ENCODE results near the gene RIMS4.

RIMS4 gene

DNA sequence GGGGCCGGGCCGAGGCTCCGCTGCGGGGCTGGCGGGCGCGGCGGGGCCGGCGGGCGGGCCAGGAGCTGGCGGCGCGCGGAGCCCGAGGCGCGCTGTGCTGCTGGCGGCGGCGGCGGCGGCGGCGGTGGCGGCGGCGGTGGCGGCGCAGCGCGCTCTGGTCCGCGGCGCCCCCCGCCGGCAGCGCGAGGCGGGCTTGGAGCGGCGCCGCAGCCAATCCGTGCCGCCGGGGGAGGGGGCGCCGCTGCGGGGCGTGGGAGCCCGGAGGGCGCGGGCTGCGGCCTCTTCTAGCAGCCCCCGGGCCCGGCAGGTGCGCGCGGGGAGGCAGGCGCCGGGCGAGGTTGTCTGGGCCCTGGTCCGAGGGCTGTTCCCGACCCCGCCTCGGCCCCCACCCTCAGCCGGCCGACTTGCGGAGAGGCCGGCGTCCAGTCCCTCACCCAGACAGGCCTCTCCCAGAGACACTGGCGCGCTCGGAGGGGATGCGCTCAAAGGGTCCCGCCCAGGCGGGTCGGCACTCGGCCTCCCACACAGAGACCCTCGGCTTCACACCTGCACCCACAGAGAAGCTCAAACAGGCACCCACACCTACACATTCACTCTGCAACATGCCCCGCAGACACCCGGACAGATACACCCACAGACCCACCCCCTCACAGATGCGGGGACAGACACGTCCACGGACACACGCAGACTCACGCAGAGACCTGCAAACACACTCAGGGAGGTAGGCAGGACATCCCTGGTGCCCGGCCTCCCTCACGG is at the start of gene RIMS4:
RIMS4 (minus strand) TSS at position 156 of the 759 bp plus-strand sequence. CDS start 275 bp downstream, outside the sequence.
- DNase-seq: no peak

DNA sequence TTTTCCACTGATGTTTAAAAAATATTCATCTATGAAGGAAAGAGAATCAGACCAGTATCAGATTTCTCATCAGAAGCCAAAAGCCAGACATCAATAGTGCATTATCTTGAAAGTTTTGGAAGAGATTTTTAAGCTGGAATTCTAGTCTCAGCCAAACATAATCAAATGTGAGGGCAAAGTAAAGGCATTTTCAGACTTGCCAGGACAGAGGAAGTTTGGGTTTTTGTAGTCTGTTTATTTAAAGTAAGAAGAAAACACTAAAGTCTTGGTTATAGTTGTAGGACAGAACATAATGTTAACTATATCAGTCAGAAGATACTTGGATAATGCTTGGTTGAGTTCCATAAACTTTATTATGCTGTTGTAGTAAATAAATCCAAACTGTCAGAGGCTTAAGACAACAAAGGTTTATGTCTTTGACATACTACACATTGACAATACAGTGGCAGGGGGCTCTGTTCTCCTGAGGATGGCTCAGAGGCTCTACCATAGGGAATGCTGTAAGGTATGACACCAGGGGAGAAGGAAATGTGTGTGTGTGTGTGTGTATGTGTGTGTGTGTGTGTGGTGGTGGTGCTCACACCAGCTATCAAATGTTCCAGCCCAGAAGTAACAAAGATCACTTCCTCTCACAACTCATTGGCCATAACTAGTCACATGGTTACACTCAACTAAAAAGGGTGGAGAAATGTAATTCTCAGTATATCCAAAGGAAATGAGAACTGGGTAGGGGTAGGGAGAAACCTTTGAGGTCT is 48.4 kb upstream of the RIMS4 start:
- no peak for DNase-seq

DNA sequence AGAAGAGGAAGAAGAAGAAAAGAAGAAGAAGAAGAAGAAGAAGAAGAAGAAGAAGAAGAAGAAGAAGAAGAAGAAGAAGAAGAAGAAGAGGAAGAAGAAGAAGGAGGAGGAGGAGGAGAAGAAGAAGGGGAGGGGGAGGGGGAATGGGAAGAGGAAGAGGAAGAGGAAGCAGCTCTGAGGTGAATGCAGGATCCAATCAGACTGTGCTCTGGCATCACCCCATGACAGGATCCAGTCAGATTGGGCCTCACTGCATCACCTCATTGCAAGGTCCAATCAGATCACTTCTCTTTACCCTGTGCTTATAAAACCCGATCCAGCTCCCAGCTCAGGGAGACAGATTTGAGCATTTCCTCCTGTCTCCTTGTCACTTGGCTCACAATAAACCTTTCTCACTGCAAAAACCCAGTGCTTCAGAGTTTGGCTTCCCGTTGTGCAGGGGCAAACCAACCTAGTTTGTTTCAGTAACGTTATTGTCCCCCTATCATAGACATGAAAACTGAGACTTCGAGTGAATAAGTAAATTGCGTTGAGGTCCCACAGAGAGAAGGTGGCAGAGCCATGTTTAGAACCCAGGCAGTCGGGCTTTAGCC is 46.6 kb upstream of the RIMS4 start:
- no peak for DNase-seq

DNA sequence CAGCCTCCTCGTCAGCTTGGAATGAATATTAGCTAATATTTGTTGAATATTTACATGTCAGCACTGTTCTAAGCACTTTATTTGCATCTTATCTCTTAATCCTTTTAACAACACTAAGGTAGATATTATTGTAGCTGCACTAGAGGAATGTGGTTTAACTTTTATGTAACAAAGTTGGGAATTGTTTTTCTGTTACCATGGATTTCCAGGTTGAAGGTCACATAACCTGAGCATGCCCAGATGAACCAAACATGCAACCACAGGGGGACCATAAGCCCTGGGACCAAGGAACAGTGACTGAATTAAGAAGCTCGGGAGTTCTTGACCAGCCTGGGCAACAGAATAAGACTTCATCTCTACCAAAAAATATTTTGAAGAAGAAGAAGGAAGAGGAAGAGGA is 46.1 kb upstream of the RIMS4 start:
- DNase-seq: no peak

DNA sequence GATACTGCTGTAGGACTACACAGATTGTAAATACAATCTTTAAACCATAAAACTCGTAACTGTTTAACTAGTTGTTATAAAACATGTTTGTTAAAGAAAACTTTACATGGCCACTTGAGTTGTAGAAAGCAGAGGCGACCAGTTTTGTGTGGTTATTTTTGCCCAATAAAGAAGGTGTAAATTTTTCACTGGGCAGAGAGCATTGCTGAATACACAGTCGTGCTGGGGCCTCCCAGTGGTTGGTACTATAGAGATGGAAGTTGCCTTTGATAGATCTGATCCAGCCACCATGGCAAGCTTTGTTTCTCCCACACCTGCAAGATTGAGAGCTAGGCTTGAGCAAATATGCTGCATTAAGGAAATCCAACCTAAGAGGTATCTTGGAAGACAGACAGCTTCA is 41.2 kb upstream of the RIMS4 start:
- DNase-seq: no peak

DNA sequence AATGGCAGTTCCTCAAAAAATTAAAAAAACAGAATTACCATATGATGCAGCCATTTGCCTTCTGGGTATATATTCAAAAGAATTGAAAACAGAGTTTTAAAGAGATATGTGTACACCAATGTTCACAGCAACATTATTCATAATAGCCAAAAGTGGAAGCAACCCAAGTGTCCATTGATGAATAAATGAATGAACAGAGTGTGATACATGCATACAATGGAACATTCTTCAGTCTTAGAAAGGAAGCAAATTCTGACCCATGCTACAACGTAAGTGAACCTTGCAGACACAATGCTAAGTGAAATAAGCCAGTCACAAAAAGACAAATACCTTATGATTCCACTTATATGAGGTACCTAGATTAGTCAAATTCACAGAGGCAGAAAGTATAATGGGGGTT is 40.5 kb upstream of the RIMS4 start:
- DNase-seq: no peak

DNA sequence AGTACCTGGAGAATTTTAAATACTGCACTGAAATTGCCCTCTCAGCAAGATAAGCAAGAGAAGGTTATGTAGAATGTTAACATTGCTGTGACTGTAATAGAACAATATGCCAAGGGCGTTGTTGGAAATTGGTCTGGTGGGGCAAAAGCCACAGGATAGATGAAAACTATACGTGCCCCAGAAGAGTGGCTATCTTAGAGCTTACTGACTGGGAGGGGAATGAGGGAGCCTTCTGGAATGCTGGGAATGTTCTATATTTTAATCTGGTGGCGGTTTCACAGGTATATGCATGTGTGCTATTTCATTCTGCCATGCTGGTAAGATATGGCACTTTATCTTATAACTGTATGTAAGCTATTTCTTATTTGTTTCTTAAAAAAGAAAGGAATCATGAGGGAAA is 39.9 kb upstream of the RIMS4 start:
- no peak for DNase-seq

DNA sequence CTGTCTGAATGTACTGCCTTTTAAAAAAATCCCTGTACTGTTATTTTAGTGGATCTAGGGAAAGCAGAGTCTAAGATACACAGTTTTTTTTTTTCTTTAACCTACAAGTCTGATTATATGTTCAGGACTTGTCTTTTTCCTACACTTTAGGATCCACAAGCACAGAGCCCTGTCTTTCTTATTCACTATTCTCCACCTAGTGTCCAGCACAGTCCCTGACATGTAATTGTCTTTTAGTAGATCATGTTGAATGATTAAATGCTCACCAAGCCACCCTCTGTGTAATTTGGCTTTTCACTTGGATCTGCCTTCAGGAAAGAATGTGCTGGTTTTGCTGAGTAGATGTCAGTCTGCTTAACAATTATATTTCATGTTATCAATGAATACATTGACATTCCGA is 39.4 kb upstream of the RIMS4 start:
- DNase-seq: no peak

DNA sequence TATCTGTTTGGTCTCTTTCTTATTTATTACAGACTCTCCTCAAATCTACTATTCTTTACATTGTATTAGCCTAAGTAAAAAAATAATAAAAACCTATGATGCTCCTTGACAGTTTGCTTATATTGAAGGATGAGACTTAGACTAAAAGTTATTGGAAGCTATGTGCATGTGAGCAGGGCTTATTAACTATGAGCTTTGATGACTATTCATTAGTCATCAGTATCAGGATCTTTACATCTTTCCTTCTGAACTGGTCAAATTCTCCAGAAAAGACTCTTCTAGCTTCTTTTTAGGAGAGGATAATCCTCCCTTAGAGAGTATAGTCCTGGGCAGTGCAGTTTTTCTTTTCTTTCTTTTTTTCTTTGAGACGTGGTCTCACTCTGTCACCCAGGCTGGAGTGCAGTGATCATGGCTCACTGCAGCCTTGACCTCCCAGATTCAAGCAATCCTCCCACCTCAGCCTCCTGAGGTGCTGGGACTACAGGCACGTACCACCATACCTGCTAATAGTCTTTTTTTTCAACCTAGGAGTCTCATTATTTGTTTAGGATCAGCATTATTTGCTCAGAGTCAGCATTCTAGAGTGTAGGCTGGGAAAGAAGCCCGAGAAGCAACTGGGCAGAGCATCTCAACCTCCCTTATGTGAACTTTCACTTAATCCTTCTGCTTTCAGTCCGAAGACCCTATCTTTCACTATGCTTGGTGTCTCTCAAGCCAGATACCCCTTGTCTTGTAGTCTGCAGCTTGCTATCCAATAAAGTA is 38.1 kb upstream of the RIMS4 start:
- DNase-seq: no peak

DNA sequence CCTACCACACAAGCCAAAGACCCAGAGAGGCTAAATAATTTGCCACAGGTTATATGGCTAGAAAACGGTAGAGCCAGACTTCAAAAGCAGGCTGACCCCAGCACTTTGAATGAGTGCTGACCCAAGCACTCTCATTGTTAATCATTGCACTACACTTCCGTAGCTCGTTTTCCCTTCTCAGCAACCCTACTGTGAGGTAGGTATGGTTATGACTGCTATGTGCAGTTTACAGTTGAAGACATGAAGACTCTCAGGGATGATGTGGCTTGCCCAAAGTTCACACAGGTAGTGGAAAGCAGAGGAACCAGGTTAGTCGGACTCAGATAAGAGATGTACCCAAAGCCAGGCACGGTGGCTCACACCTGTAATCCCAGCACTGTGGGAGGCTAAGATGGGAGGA is 33.5 kb upstream of the RIMS4 start:
- DNase-seq: no peak

DNA sequence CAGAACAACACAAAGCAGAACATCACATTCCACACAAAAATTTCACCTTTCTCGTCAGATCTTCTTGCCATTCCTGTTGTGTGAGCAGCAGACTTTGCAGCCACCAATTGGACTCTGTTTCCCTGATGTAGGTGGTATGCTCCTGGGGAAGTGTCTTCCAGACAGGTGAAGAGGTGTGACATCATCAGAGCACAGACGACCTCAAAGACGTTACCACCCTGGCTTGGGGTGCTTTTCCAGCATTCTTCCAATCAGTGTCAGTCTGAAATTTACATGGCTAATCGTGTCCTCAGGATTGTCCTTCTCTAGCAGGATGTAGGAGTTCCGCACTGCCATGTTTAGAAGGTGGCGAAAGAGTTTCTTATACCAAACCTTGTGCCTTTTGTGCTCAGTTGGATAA is 31.6 kb upstream of the RIMS4 start:
- DNase-seq: no peak

DNA sequence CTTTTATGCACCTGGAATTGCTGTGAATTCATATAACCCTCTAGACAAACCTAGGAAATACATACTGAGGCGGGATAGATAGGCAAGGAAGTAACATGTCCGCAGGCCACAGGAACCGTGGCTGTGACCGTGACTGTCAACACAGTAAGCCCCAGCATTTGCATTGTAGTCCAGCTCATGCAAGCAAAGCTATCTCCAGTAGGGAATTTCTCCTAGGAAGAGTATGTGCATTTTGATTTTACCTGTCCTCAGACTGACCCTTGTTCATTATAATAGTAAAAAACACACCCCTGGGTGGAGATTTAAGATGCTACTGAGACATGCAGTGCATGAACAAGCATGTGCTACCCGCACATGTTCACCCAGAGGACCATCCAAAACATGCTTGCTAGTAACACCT is 30.5 kb upstream of the RIMS4 start:
- DNase-seq: no peak

DNA sequence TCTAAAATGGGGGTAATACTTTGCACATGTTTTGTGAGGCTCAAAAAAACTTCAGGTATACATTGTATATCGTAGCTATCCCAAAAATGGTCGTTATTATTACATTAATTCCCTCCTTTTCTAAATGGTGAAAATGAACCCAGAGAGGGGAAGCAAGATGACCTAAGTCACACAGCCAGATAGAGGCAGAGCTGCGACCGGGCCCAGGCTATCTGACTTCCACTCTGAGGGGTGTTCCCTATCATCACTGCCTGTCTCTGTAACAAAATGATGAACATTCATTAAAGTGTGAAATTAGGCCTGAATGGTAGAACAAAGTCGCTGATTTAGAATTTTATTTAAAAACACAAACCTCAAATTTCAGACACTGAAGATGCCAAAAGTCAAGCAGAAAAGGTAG is 29.1 kb upstream of the RIMS4 start:
- DNase-seq: no peak

DNA sequence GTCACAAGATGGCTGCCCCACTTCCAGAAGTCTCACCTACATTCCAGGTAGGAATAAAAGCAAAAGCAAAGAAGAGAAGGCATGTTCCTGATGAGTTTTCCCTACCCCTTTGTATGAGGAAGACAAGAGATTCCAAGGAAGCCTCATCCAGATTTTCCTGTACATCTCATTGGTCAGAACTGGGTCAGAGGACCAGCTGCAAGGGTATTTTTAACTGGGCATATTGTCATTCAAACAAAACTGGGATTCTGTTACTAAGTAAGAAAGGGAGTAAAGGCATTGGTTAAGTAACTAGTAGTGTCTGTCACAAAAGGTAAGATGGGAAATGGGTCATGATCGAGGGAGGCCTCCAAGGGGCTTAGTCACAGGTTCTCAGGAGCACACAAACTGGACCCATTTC is 28.2 kb upstream of the RIMS4 start:
- no peak for DNase-seq

DNA sequence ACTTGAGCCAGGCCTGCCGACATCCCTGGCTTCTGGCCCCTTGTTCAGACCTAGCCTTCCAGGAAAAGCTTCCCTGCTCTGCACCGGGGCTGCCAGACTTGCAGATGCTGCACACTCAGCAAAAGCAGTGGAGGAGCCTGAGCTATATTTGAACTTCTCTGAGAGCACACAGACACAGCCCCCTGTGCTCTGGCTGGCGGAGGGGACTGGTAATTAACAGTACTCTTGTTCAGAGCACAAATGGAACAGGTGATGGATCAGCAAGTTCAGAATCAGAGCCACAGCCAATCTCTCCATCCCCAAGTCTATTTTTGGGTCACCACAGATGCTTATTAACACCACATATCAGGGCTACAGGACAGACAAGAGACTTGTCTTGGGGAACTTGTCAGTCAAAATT is 27.6 kb upstream of the RIMS4 start:
- no peak for DNase-seq

DNA sequence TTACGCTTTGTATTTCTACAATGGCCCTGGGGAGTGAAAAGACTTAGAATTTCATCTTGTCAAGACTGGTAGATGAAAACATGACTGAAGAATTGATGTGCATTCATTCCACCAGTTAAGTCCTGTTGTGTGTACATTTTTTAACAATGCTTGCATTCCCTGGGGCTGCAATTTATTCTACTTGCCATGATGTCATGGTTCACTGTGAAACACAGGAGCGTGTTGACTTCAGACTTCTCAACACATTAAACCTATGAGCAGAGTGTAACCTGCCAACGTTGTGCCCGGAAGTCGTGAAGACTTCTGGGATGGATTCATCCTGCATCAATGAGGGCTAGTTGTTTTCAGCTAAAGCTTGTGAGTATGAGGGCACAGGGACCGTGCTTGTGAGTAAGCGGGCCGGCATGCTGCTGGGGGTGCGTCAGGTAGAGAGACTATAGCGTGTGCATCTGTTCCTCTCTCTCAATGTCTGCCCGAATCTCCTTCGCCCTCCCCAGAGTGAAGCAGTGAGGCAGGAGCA is 26.3 kb upstream of the RIMS4 start:
- no peak for DNase-seq

DNA sequence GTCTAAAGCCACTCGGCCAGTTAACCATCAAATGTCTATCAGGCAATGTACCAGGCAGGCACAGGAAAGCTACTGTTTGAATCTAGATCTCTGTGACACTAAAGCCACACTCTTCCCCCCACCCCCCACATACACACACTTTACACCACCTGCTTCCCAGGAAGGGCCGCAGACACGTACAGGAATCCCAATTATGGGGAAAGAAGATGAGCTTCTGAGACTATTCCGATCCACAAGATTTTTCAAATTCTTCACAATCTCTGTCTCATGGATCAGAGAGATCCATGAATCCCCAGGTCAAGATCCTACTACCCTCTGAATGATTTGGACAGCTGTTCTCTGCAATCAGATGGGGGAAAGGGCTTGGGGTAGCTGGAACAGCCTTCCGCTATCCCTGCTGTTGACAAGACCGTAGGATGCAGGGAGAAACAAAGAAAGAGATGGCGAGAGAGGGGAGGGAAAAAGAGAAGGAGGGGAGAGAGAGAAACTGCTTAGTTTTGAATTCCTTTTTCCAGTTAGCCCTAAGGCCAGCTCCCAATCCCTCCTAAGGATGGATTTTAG is 25.4 kb upstream of the RIMS4 start:
- no peak for DNase-seq

DNA sequence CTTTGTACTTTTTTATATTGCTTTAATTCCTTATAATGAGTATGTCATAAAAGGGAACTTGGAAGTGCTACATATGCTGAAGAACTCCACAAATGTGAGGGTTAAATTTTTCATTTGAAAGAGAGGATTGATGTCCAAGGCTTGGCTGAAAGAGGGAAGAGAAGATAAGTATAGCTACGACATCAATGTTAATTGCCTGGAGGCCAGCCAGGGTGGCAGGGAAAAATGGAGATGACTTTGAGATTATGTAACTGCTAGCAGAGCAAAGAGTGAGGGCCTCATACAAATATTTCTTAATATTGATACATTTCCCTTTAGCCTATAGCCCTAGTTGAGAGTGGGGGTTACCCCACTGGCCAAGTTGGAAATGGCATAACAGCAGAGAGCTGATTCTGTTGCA is 24.8 kb upstream of the RIMS4 start:
- DNase-seq: no peak

DNA sequence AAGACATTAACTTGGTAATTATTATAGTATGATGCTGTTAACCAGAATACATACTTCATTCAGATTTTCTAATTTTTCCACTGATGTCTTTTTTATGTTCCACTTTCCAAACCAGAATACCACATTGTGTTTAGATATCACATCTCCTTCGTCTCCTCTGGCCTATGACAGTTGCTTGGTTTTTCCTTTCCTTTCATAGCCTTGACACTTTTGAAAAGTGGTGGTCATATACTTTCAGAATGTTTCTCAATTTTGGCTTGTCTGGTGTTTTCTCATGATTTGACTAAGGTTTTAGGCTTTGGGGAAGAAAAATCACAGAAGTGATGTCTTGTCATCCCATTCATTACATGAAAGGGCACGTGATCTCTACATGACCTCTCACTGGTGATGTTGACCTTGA is 24.3 kb upstream of the RIMS4 start:
- DNase-seq: no peak

DNA sequence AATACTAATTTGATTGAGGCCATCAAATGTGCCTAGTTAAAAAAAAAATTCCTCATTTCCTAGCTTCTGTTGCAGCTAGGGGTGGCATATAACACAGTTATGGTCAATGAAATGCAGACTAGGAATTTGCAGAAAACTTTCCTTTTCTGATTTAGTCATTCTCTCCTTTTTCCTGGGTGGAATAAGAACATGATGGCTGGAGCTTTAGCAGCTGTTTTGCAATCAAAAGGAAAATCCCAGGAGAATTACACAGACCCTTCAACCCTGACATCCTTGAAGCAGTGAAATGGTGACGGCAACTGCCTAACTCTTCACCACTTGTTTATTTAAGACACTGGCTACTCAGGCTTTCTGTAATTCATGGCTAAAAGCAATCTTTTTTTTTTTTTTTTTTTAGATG is 23.1 kb upstream of the RIMS4 start:
- no peak for DNase-seq

DNA sequence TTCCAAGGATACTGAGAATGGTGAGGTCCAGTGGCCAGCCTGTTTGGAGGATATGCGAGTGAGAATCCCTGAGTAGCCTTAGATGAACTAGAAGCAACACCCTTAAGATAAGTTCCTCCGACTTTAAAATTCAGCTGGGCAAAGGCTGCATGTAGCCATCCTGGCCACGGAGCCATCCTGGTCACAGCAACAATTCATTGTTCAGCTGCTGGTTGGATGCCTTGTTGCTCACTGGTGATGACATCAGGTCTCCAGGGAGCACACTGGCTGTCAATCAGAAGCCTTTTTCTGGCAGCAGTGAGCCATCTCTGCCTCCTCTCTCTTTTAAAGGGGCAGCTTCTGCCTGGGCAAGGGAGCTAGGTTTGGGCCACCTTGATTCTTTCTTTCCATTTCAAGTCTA is 22.4 kb upstream of the RIMS4 start:
- no peak for DNase-seq

DNA sequence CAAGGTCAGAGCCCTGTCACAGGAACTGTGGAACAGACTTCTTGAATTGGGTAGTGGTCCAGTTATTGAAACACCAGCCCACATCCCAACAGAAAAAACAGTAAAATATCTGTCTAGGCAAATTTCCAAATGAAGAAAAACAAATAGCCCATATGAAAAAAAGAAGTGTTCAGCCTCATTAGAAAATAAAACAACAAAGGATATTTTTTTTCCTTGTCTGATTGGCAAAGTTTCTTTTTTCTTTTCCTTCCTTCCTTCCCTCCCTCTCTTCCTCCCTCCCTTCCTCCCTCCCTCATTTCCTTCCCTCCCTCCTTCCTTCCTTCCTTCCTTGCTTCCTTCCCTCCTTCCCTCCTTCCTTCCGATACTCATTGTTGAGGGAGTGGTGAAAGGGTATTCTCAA is 20.6 kb upstream of the RIMS4 start:
- DNase-seq: no peak

DNA sequence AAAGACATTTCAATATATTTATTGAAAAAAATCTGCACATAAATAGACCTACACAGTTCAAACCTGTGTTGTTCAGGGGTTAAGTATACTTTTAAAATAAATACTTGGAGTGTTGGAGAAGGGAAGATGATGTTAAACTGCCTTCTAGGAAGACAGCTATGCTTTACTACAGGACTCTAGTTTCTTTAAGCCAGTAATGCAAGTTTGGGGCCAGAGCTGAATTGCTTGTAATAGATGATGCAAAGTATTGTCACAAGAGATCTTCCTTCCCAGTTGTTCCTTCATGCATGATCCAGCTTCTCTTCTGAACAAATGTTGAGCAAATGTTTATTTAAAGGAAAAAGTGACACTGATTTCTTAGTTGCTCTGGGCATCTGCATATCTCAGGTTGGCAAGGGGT is 20.2 kb upstream of the RIMS4 start:
- DNase-seq: no peak

Measured in activated effector memory CD4-positive, alpha-beta T cell treated with Interleukin-2 at 50 U/mL for 16 hours (primary cell).